ENCODE results near the gene CSMD2.

Gene CSMD2

DNA sequence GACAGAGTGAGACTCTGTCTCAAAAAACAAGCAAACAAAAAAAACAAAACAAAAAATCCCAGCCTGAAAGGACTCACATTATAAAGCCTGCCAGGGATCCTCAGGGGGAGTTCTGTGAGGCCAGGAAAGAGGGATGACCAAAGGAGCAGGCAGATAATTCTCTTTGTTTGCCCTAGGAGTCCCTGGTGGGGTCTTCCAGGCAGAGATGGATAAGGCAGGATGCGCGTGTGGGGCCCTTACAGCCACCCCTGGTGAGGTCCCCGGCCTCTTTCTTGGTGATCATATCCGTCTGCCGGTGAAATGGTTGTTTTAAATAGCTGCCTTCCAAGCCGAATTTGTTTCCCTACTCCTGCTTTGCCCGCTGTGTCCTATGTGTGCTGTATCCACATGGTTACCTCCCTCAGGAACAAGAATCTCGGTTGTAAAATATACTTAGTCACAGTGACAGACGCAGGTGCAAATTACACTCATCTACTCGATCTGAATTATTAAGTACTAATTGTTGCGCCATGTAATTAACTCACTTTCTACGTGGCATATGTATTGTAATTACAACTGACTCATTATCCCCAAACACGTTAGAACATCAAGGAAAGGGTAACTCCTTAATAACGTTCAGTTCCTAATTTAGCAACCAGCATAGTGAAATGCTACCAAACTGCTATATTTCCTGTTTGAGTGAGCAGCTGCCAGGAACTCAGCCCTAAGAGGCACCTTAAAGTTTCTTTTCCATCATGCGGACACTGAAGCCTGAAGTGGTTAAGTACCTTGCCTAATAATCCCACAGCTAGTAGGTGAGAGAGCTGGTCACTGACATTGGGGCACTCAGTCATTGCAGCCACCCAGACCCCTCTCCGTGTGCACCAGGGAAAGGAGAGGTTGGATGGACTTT is 586.2 kb downstream of the CSMD2 start:
- Histone ChIP-seq H3K4me3 (ENCODE audit: low read depth in 1 of 2, low read length in 1 of 2) (no peak overlapping the region), H3K27ac (no peak overlapping the region), H3K4me1 (ENCODE audit: control insufficient read depth in 1 of 2, insufficient read depth in 1 of 2, low read depth in 1 of 2, low read length in 1 of 2) (no peaks in the 10 kb centered on the region), H3K27me3 (no peaks in the 10 kb centered on the region), H3K36me3 (no peaks in the 10 kb centered on the region), H3K9me3 (no peaks in the 10 kb centered on the region)
- no peak for TF ChIP-seq CTCF (IDR thresholded peaks at IDR 0.05)

DNA sequence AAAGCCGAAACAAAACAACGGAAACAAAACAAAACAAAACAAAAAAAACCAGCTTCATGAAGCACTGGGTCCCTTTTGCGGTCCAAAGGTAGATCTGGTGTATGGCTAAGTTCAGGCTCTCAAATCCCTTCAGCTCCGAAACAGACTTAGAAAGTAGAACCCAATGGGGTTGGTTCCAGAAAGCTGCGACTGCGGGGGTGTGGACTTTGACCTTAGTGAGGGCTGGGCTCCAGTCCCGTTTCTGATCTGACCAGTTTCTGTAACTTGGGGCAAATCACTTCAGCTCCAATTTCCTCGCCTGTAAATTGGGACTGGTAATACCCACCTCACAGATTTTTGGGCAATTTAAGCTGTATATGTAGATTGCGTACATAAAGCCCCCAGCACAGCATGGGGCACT is 587.4 kb downstream of the CSMD2 start:
- H3K27me3 ChIP-seq, result no peaks in the 10 kb centered on the region
- no peak overlapping the region for H3K27ac ChIP-seq
- H3K4me3 ChIP-seq (ENCODE audit: low read depth in 1 of 2, low read length in 1 of 2), result no peak overlapping the region
- H3K9me3 ChIP-seq, result no peaks in the 10 kb centered on the region
- TF ChIP-seq CTCF (IDR thresholded peaks at IDR 0.05), result no peak
- H3K4me1 ChIP-seq (ENCODE audit: control insufficient read depth in 1 of 2, insufficient read depth in 1 of 2, low read depth in 1 of 2, low read length in 1 of 2), result no peaks in the 10 kb centered on the region
- no peaks in the 10 kb centered on the region for H3K36me3 ChIP-seq

- Histone ChIP-seq H3K9me3 (no peaks in the 10 kb centered on the region), H3K27me3 (no peaks in the 10 kb centered on the region), H3K4me3 (ENCODE audit: low read depth in 1 of 2, low read length in 1 of 2) (no peak overlapping the region), H3K27ac (no peak overlapping the region), H3K4me1 (ENCODE audit: control insufficient read depth in 1 of 2, insufficient read depth in 1 of 2, low read depth in 1 of 2, low read length in 1 of 2) (no peaks in the 10 kb centered on the region), H3K36me3 (no peaks in the 10 kb centered on the region)
- no peak for TF ChIP-seq CTCF (IDR thresholded peaks at IDR 0.05)
Measured at GRCh38 chr1:33576821-33577599, 588.0 kb downstream of the CSMD2 start.

- Histone ChIP-seq H3K4me1 (ENCODE audit: control insufficient read depth in 1 of 2, insufficient read depth in 1 of 2, low read depth in 1 of 2, low read length in 1 of 2) (no peaks in the 10 kb centered on the region), H3K4me3 (ENCODE audit: low read depth in 1 of 2, low read length in 1 of 2) (no peak overlapping the region), H3K36me3 (no peaks in the 10 kb centered on the region), H3K27ac (no peak overlapping the region), H3K27me3 (no peaks in the 10 kb centered on the region), H3K9me3 (no peaks in the 10 kb centered on the region)
- no peak for TF ChIP-seq CTCF (IDR thresholded peaks at IDR 0.05)
Measured at GRCh38 chr1:33575324-33575879, 589.6 kb downstream of the CSMD2 start.

GRCh38 chr1:33573661-33574060 is 591.4 kb downstream of the CSMD2 start:
- Histone ChIP-seq H3K9me3 (no peaks in the 10 kb centered on the region), H3K27me3 (no peaks in the 10 kb centered on the region), H3K27ac (no peak overlapping the region), H3K4me3 (ENCODE audit: low read depth in 1 of 2, low read length in 1 of 2) (no peak overlapping the region), H3K36me3 (no peaks in the 10 kb centered on the region), H3K4me1 (ENCODE audit: control insufficient read depth in 1 of 2, insufficient read depth in 1 of 2, low read depth in 1 of 2, low read length in 1 of 2) (no peaks in the 10 kb centered on the region)
- no peak for TF ChIP-seq CTCF (IDR thresholded peaks at IDR 0.05)

Data from neutrophil (primary cell).